ENCODE measurements around the gene TUBA1C.
"Not testable (repeated sequence)": the region's sequence is repeated elsewhere in the genome, so short reads cannot be mapped to it uniquely, and the experiment has no call there.

The TUBA1C gene

DNA sequence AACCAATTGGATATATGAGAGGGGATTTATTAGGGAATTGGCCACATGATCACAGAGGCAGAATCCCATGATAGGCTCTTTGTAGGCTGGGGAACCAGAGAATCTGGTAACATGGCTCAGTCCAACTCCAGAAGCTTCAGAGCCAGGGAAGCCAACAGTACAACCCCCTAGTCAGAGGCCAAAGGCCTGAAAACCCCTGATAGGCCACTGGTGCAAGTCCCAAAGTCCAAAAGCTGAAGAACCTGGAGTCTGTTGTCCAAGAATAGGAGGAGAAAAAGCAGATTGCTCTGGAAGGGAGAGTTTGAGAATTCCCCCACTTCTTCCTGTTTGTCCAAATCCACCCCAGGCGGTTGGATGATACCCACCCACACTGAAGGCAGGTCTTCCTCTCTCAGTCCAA lies 49.9 kb downstream of the TUBA1C start:
- no peak for DNase-seq

DNA sequence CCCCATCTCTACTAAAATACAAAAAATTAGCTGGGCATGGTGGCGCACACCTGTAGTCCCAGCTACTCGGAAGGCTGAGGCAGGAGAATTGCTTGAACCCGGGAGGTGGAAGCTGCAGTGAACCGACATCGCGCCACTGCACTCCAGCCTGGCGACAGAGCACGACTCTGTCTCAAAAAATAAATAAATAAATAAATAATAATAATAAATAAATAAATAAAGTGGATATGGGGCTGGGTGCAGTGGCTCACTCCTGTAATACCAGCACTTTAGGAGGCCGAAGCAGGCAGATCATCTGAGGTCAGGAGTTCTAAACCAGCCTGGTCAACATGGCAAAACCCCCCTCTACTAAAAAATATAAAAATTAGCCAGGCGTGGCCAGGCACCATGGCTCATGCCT lies 52.2 kb downstream of the TUBA1C start:
- DNase-seq: not testable (repeated sequence)

DNA sequence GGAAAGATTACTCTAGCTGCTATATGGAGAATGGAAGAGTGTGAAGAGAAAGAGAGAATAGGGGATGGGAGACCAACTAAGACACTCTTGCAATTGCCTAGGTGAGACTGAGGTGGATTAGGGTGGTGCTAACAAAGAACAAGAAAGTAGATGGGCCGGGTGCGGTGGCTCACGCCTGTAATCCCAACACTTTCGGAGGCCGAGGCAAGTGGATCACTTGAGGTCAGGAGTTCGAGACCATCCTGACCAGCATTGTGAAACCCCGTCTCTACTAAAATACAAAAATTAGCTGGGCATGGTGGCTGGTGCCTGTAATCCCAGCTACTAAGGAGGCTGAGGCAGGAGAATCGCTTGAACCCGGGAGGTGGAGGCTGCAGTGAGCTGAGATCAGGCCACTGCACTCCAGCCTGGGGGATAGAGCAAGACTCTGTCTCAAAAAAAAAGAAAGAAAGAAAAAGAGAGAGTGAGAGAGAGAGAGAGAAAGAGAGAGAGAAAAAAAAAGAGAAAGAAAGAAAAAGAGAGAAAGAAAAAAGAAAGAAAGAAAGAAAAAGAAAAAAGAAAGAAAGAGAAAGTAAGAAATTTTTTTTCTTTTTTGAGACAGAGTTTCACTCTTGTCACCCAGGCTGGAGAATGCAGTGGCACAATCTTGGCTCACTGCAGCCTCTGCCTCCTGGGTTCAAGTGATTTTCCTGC lies 55.7 kb downstream of the TUBA1C start:
- not testable (repeated sequence) for DNase-seq

DNA sequence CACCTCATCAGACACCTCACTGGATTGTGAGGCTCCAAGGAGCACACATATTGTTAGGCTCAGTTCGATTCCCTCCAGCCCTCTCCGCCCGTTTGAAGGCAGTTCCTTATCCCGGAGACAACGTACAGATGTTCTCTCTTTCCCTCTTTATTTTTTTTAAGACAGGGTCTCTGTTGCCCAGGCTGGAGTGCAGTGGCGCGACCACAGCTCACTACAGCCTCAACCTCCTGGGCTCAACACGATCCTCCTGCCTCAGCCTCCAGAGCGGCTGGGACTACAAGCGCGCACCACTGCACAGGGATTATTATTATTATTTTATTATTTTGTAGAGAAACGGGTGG lies 57.5 kb downstream of the TUBA1C start:
- DNase-seq: no peak

DNA sequence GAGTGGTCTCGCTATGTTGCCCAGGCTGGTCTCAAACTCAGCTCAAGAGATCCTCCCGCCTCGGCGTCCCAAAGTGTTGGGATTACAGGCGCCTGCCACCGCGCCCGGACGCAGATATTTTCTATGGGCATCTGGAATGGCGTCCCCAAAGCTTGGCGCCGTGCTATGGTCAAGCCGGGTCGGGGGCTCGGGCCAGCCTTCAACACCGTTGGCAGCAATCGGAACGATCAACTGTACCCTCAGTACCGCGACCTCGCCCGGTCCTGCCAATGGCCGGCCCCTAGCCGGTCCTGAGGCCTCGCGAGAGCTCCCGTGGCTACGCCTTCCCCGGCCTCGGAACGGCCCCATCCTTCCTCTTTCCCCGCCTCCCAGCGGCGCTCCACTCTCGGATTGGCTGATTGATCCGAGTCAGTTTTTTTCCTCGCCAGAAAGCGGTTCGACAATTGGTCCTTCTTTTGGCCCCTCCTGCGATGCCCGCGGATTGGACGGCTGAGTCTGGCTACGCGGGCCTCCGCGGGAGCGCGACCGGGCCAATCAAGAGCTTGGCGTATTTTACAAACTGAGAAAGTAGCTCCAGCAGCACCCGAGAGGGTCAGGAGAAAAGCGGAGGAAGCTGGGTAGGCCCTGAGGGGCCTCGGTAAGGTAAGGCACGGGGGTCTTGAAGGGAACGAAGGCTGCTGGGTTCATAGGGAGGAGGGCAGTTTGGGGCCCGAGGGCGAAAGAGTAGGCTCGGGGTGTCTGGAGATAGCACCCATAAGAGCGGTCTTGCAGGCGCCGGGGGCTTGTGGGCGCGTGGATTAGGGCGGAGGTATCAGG lies 58.0 kb downstream of the TUBA1C start, which contains the start of gene TROAP:
TROAP (plus strand) TSS at position 548 of the 816 bp plus-strand sequence. CDS start 354 bp downstream, outside the sequence.
- DNase-seq: peak; percentile 83

DNA sequence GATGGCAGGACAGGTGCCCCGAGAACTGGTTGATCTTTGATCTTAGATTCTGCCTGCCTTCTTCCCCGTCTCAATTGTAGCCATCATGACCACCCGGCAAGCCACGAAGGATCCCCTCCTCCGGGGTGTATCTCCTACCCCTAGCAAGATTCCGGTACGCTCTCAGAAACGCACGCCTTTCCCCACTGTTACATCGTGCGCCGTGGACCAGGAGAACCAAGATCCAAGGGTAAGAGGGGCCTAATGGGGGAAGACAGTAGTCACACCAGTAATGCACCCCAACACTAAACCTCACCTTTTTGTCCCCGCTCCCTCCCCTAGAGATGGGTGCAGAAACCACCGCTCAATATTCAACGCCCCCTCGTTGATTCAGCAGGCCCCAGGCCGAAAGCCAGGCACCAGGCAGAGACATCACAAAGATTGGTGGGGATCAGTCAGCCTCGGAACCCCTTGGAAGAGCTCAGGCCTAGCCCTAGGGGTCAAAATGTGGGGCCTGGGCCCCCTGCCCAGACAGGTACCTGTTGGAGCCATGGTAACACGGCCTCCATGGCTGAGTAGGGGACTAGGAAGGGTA lies 58.7 kb downstream of the TUBA1C start:
- DNase-seq: no peak
